MCF 10A (cell line): Measurements from ENCODE around the gene NFS1. TPM values are rescaled to one million over a fixed set of nuclear protein-coding genes. Genes with fewer than 3 reads are reported as not detected.

Source experiments
- BruUV-seq: library from RNA; stranded (reverse); fragments of 400-500 nt; replicated peaks from 2 replicates; lab custom pipeline; 2021; lab: Mats Ljungman, UMichigan
- CTCF ChIA-PET: fragments of 300-600 bp; sonication (Branson Sonifier 250); formaldehyde crosslinking; extraction: SDS; loops from one replicate; lab custom pipeline; 2021; ENCODE audit warnings: antibody characterized with exemption, inconsistent platforms; lab: Yijun Ruan, JAX
- POLR2A ChIA-PET: fragments of 300-600, 350-650 bp; sonication (Branson Sonifier 250); formaldehyde crosslinking; extraction: SDS; loops from one replicate; lab custom pipeline; 2020; ENCODE audit warnings: antibody characterized with exemption, inconsistent platforms; lab: Yijun Ruan, JAX
- DNase-seq: peaks from one replicate; pipeline ENCODE4 v3.0.0-alpha.2; 2018; ENCODE audit not compliant: unreplicated experiment
- H3K27ac Mint-ChIP-seq: one replicate; pipeline ENCODE4 v1.8.0; 2022; ENCODE audit warnings: mild to moderate bottlenecking, low read depth, mixed read lengths; ENCODE audit not compliant: unreplicated experiment
- H3K27me3 Mint-ChIP-seq: one replicate; pipeline ENCODE4 v1.8.0; 2022; ENCODE audit warnings: mixed read lengths; ENCODE audit not compliant: insufficient read depth, unreplicated experiment
- H3K36me3 Mint-ChIP-seq: one replicate; pipeline ENCODE4 v1.8.0; 2022; ENCODE audit warnings: mild to moderate bottlenecking, moderate library complexity, mixed read lengths; ENCODE audit not compliant: insufficient read depth, unreplicated experiment
- H3K4me1 Mint-ChIP-seq: one replicate; pipeline ENCODE4 v1.8.0; 2022; ENCODE audit warnings: mixed read lengths; ENCODE audit not compliant: insufficient read depth, unreplicated experiment
- H3K4me3 Mint-ChIP-seq: one replicate; pipeline ENCODE4 v1.8.0; 2022; ENCODE audit warnings: mild to moderate bottlenecking, moderate library complexity, mixed read lengths; ENCODE audit not compliant: unreplicated experiment
- H3K9me3 Mint-ChIP-seq: one replicate; pipeline ENCODE4 v1.8.0; 2022; ENCODE audit warnings: mixed read lengths; ENCODE audit not compliant: unreplicated experiment
- intact Hi-C: fragments of 100-400 bp; cut with micrococcal nuclease; formaldehyde crosslinking; loops from 2 replicates; pipeline ENCODE4 v1.14.1; 2022
- total RNA-seq: library from RNA; stranded (reverse); gene quantifications from 2 replicates; pipeline ENCODE4 v1.2.3, GENCODE V29; 2022
- TF ChIP-seq, protein P1 (sequence below): fragments of 200-600 bp; IDR thresholded peaks from one replicate; pipeline ENCODE4 v1.8.0; 2022; ENCODE audit warnings: antibody characterized with exemption, mild to moderate bottlenecking; ENCODE audit not compliant: unreplicated experiment

The NFS1 gene
- total RNA-seq, 1 experiment from 2014 or later, result 27.6 TPM

DNA sequence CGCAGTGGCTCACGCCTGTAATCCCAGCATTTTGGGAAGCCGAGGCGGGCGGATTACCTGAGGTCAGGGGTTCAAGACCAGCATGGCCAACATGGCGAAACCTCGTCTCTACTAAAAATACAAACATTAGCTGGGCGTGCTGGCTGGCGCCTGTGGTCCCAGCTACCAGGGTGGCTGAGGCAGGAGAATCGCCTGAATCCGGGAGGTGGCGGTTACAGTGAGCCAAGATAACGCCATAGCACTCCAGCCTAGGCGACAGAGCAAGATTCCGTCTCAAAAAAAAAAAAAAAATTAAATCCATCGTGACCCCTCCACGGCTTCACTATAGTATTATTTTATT is 33.2 kb downstream of the NFS1 start:
- no peak overlapping the region for H3K27ac Mint-ChIP-seq
- no TSS peak for BruUV-seq
- H3K36me3 Mint-ChIP-seq, result peaks cover 25% of the 10 kb centered on the region
- TF ChIP-seq, protein P1, sequence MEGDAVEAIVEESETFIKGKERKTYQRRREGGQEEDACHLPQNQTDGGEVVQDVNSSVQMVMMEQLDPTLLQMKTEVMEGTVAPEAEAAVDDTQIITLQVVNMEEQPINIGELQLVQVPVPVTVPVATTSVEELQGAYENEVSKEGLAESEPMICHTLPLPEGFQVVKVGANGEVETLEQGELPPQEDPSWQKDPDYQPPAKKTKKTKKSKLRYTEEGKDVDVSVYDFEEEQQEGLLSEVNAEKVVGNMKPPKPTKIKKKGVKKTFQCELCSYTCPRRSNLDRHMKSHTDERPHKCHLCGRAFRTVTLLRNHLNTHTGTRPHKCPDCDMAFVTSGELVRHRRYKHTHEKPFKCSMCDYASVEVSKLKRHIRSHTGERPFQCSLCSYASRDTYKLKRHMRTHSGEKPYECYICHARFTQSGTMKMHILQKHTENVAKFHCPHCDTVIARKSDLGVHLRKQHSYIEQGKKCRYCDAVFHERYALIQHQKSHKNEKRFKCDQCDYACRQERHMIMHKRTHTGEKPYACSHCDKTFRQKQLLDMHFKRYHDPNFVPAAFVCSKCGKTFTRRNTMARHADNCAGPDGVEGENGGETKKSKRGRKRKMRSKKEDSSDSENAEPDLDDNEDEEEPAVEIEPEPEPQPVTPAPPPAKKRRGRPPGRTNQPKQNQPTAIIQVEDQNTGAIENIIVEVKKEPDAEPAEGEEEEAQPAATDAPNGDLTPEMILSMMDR, result no peak
- no peaks in the 10 kb centered on the region for H3K9me3 Mint-ChIP-seq
- DNase-seq, result no peak
- CTCF ChIA-PET, result interaction anchor here (0.6 to 1.7 kb wide), 6 partner anchors 11 to 241 kb away, joined by 4 to 6 read pairs (median 5); no protein-coding TSS in a partner anchor
- H3K27me3 Mint-ChIP-seq, result no peaks in the 10 kb centered on the region
- H3K4me1 Mint-ChIP-seq, result peaks cover 19% of the 10 kb centered on the region
- intact Hi-C loops, result loop anchor here (10.0 kb wide), 1 partner anchor 101 kb away; no protein-coding TSS in a partner anchor
- peak overlapping the region; percentile 14 for H3K4me3 Mint-ChIP-seq
- POLR2A ChIA-PET, result interaction anchor here (0.6 to 7.8 kb wide), 11 partner anchors 9 to 927 kb away, joined by 3 to 124 read pairs (median 38); partner anchors contain the start of genes ERGIC3, NFS1, RBM39 and ROMO1

- Mint-ChIP-seq H3K4me3 (peak within 1 kb of the TSS; percentile 94), H3K4me1 (peaks cover 19% of the 10 kb centered on the region), H3K36me3 (peaks cover 20% of the 10 kb centered on the region), H3K27ac (peak within 1 kb of the TSS; percentile 98), H3K27me3 (no peaks in the 10 kb centered on the region), H3K9me3 (no peaks in the 10 kb centered on the region)
- TF ChIP-seq, protein P1, result no peak
- BruUV-seq, result no TSS peak
- POLR2A ChIA-PET, result interaction anchor here (0.6 to 7.8 kb wide), 37 partner anchors 10 to 1173 kb away, joined by 3 to 124 read pairs (median 6); partner anchors contain the start of genes CEP250, EIF6, ERGIC3 and NFS1
- CTCF ChIA-PET, result interaction anchor here (0.6 to 1.1 kb wide), 6 partner anchors 12 to 408 kb away, joined by 3 to 5 read pairs (median 4); no protein-coding TSS in a partner anchor
- intact Hi-C loops, result loop anchor here (5.0 to 10.0 kb wide), 2 partner anchors 47 to 100 kb away; partner anchors contain the start of gene SPAG4
- DNase-seq, result peak; percentile 90
These were observed 34.5 kb downstream of the NFS1 start, which contains the start of the genes CPNE1 and RBM12 for GRCh38 chr20:35664466-35665206. Gene CPNE1, minus strand, starts transcription at chr20:35664900. Its CDS starts 31,977 bp downstream, at chr20:35632923. Gene RBM12, minus strand, starts transcription at chr20:35664900. Its CDS starts 9,578 bp downstream, at chr20:35655322.

DNA sequence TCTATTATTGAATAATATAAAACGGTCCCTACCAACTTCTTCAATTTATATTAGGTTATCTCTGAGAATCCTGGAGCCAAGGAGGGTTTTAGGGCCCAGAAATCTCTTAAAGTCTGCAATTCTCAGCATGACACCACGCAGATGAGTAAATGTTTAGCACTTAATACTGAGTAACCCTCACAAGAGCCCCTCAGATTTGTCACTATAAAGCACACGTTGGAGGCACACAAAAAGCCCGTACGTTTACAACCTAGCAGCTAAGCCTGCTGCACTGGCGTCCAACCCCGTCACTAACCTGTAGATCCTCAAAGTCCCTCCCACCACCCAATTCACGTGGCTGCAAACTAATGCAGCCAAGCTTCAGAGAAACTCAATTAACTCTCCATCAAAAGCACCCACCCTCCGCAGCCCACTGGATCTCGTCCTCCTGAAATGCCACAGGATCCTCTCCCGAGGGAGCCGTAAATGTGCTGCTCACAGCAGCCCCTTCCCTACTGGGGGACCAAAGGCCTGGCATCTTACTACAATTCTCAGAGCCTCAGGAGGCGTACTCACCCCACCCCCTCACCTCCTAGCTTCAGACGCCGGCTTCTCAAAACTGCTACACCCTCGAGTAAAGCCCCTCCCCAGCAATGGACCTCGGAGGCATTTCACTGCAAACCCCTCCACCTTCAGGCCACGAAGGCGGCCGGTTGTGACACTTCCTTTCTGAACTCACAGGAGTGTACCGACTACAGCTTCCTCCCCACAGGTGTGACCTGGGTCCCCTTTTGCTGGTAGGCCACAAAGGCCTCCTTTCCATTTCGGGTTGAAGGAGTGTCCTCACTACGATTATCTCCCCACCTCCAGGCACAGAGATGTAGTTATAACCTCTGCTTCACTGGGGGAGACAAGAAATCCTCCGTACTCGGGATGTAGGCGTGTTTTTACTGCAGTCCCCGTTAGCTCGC is 35.4 kb downstream of the NFS1 start:
- peak; percentile 51 for DNase-seq
- Mint-ChIP-seq H3K4me1 (peaks cover 19% of the 10 kb centered on the region), H3K36me3 (peaks cover 13% of the 10 kb centered on the region), H3K27ac (peak overlapping the region; percentile 98), H3K4me3 (peak overlapping the region; percentile 94), H3K27me3 (no peaks in the 10 kb centered on the region), H3K9me3 (no peaks in the 10 kb centered on the region)
- CTCF ChIA-PET, result interaction anchor here (0.5 to 1.0 kb wide), 7 partner anchors 12 to 407 kb away, joined by 3 to 4 read pairs (median 3); partner anchors contain the start of gene SCAND1
- intact Hi-C loops, result loop anchor here (5.0 to 10.0 kb wide), 2 partner anchors 46 to 99 kb away; partner anchors contain the start of gene SPAG4
- TF ChIP-seq, protein P1, result no peak
- no TSS peak for BruUV-seq
- POLR2A ChIA-PET, result interaction anchor here (0.6 to 7.8 kb wide), 49 partner anchors 9 to 558 kb away, joined by 3 to 124 read pairs (median 4); partner anchors contain the start of genes CEP250, EIF6, ERGIC3 and NFS1
